HG03575 (cell line): ENCODE results near the gene KIAA0232.
"Not testable (repeated sequence)": the region's sequence is repeated elsewhere in the genome, so short reads cannot be mapped to it uniquely, and the experiment has no call there.

Experiments
- ATAC-seq: cut with Tn5 transposase; IDR thresholded peaks from one replicate; pipeline ENCODE4 v1.9.1; 2021; ENCODE audit not compliant: unreplicated experiment, insufficient number of reproducible peaks, low FRiP score; ENCODE audit errors: extremely low read depth

KIAA0232 gene

DNA sequence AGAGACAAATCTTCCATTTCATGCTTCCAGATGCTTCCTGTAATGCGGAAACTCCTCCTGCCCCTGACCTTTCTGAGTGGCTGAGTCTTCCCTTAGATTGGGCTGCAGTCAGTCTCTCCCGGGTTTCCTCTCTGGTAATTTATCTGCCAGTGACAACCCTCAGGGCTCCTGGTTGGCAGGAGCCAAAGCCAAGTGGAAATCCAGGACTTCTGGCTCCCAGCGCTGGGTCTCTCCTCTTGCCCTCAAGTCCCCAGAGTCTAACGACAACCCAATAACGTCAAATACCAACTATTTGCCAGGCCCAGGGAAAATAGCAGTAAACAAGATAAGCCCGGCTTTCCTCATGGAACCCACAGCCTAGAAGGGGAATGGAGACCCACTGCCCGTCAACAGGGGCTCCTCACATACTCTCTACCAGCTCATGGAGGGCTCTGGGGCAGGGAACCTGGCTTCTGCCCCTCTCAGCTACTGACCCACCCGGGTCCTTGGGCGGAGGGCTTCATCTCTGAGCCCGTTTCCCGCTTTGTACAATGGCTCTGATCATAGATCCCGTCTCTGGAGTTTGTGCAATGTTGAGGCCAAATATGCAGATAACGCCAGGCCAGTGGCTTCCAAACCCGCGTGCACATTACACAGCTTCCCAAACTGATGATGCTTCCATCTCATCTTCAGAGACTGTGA is 126.0 kb downstream of the KIAA0232 start:
- no peak for ATAC-seq

DNA sequence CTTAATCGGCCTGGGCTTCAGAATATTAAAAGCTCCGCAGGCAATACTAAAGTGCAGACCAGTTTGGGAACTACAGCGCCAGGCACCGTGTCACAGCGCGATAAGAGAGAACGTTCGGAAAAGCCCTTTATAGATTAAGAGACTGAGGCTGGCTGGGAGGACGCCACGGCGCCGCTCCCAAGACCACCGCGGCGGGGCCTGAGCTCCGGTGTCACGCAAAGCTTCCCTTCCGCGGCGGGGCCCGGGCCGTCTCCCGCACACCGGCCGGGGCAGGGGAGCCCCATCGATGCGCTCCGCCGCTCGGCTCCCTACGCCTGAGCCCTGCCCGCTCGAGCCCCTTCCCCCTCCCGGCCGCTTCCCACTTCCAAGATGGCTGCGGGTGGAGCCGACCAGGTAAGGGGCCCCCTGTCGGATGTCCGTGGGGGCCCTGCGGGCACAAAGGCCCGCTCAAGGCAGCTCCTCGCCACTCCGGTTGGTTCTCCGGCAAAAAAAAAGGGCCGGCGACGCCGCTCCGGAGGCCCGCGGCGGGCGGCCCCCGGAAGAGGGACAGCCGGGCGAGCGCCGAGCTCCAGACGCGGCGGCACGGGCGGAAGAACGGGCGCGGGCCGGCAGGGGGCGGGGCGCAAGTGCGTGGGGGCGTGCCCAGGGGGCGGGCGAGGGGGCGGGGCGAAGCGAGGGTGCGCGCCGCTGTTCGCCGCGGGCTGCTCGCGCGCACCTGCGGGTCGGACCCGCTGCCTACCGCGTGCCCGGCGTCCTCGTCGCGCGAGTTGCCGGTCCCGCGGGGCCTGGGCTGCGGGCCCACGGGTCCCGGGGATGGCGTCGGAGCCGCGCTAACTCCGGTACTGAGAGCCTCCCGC is 126.8 kb downstream of the KIAA0232 start, which contains the start of gene TBC1D14:
Gene TBC1D14, plus strand, starts transcription at position 714 of the 857 bp plus-strand sequence. CDS start 13,564 bp downstream, outside the sequence.
- ATAC-seq = no peak

- no peak for ATAC-seq
These were observed 127.4 kb downstream of the KIAA0232 start for GRCh38 chr4:6909970-6910339.

DNA sequence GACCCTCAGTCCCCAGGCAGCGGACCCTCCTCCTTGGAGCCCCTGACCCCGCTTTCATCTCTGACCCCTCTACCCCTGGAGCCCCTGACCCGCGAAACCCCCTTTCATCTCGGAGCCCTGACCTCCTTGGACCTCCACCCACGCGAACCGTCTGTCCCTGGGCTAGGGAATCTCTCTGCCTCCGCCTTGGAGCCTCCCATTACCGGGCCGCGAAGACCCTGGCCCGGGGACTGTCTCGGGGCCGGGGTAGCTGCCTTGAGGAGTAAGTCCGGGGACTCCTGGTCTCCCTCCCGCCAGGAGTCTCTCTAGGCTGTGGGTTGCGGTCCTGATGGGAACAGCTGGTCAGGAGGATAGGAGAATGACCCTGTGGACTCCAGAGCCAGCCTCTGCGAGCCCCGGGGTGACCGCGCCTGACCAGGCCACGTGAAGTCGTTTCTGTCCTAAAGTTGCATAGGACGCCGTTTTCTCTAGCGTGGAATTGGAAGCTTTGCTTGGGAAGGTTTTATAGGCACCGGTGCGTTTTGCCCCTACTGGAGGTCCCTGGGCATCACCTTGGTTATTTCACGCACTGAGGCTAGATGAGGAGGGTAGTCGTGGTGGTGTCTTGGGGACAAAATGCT is 127.9 kb downstream of the KIAA0232 start:
- no peak for ATAC-seq

GRCh38 chr4:6910960-6911874 is 128.7 kb downstream of the KIAA0232 start:
- no peak for ATAC-seq

DNA sequence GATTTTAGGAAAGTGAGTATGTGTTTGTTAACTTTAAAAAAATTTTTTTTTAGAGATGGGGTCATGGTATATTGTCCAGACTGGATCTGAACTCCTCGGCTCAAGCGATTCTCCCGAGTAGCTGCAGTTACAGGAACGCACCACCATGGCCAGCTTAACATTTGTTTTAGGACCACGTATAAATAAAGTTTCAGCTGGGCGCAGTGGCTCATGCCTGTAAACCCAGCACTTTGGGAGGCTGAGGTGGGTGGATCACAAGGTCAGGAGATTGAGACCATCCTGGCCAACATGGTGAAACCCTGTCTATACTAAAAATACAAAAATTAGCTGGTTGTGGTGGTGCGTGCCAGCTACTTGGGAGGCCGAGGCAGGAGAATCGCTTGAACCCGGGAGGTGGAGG is 129.4 kb downstream of the KIAA0232 start:
- not testable (repeated sequence) for ATAC-seq

DNA sequence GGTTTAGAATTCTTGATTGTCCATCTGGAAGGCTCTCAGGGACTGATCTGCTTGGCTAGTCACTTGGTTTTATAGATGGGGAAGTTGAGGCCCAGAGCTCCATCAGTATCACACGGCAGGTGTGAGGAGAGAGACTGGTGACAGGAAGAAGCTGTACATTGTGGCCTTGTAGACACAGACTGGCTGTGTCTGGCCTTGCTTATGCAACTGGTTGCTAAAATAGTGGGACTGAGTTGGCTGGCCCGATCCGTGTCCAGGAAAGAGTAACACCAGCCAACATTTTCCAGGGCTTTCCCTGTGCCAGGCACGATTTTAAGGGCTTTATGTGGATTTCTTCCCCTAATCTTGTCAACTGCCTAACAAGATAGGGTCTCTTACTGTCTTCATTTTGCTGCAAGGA is 129.9 kb downstream of the KIAA0232 start:
- ATAC-seq = no peak

DNA sequence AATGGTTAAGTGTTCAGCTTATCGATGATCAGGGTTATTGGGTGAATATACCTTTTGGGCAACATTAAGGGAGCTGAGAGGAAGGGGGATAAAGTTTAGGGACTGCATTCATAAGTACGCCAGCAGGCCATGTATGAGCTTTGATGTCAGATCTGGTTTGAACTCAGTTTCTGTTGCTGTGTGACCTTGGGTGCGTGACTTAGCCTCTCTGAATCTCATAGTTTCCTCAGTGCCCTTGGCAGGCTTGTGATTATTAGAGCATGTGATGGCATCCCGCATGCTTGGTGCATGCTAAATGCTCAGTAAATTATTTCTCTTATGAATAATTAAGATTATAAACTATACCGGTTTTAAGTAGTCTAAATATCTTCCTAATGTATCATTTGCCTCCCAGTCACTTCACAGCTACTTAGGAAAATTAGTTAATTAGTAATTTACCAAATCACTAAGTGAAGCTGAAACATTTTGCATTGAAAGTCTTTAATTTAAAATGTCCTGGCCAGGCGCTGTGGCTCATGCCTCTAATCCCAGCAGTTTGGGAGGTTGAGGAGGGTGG is 130.9 kb downstream of the KIAA0232 start:
- ATAC-seq = no peak

GRCh38 chr4:6914448-6914847 is 131.9 kb downstream of the KIAA0232 start:
- no peak for ATAC-seq

DNA sequence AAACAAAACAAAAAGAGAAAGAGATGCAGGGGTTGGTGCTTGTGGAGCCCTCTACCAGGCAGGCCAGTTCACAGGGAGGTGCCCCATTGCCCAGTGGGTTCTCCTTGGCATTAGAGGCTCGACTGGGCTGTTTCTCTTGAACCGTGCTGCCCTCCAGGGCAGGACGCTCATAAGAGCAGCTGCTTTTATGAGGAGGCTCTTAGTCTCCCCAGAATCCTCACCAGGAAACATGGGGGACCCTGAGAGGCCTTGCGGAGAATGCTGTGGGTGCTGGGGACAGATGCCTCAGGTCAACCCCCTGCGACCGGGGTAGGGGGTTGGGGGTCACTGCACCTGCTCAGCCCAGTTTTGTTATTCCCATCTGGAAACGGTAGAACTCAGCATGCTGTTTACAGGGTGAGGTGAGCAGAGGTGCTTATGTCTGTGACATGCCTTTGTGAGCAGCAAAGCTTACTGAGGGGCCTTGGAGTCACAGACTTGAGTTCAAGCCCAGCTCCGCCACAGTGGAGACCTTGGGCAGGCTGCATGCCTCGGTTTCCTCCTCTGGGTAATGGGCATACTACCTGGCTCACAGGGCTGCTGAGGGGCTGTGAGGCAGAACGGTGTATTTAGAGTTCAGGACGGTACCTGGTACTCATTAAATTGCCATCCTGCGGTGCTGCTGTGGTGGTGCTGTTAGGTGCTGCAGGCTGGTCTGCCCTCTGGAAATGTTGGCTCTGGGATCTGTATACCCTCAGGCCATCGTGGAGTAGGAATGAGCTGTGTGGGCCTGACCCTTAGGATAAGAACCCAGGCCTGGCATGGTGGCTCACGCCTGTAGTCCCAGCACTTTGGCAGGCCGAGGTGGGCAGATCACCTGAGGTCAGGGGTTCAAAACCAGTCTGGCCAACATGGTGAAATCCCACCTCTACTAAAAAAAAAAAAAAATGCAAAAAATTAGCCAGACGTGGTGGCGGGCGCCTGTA is 132.8 kb downstream of the KIAA0232 start:
- ATAC-seq = no peak

- ATAC-seq = no peak
These were observed 133.6 kb downstream of the KIAA0232 start for GRCh38 chr4:6916069-6916586.

DNA sequence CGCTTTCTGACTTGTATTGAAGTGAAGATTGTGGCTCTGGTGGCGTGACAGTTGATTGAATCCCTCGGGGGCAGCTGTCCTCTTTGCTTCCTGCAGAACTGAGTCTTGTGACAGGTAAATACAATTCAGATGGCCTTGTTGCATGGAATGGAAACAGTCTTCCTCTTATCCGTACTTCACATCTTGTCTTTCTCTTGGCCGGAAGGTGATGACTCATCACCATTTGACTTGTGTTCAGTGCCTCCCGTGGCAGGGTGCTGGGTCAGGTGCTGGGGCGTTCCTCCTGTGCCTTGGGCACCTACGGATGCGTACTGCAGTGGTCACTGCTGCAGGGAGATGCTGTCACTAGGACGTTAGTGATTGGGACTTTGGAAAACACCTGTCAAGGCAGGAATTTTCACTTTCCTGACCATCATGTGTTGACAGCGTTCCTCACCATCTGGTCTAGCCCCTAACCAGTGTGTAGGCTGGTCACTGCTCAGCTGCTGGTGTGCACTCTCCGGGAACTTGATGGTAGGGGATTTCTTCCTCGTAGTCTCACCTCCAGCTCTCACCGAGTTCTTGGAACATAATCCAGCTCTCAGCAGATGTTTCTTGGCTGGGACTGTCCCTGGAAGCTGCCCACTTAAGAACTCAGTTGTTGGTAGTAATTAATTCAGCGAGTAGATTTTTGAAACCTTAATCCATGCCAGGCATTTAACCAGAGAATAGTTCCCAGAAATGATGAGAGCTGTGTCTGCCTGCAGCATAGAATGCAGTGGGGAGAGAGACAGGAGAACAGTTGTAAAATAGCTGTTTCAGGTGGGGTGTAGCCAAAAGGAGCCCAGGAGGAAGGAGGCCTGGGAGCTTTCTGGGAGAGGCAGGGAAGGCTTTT is 134.3 kb downstream of the KIAA0232 start:
- no peak for ATAC-seq

DNA sequence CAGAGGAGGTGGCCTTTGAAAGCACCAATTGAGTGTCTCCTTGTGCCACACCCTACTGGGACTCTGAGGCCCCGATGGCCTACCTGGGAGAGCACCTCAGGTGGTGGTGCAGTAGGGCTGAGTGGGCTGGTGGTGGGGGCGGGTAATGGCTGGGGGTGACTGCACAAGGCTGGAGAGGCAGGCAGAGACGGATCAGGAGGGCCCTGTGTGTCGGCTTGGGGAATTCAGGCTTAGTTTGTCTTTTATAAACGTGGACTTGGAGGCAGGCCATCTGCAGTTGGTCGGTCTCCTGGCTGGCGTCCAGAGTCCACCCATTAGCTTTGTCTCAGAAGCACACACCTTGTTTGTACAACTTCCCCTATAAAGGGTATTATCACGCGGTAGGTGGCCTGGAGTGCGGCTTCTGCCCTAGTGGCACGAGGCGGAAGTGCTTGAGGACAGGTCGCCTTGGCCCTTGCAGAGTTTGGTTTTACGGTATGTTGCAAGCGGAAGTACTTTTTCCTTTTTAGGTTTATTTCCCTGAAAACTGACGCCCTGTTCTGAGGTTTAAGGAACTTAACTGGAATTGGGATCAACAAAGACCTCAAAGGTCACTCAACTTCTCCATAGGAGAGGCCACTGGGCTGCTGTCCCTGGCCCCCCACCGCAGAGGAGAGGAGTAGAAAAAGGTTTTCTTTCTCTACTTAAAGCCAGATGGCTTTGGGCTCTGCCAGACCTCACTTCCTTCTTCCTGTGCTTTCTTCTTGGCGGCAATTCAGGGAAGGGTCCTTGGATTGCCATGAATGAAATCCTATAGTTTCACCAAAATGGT is 135.1 kb downstream of the KIAA0232 start:
- ATAC-seq = no peak

GRCh38 chr4:6918338-6918737 is 135.8 kb downstream of the KIAA0232 start:
- ATAC-seq = no peak

DNA sequence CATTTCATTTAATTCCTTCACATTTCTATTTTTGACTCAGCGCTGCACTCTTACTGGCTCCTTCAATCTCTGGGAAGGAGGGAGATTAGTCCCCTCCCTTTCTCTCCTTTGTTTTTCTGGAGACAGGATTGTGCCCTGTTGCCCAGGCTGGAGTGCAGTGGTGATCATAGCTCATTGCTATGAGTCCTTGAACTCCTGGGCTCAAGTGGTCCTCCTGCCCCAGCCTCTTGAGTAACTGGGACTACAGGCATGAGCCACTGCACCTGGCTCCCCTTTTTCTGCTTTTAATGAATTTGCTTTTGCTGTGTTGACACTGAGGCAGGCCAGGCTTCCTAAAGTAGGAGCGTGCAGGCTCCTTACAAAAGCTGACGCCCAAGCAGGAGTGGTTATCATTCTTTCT is 137.6 kb downstream of the KIAA0232 start:
- ATAC-seq = no peak

- ATAC-seq = no peak
These were observed 141.0 kb downstream of the KIAA0232 start for GRCh38 chr4:6923507-6923906.
